HepG2 (cell line): ENCODE data around the gene FAM219A. TPM values are rescaled to one million over a fixed set of nuclear protein-coding genes. Genes with fewer than 3 reads are reported as not detected.

ENCODE experiments used
- ATAC-seq: fragments of 200-7000 bp; cut with Tn5 transposase; 3 replicates; pipeline ENCODE4 v1.9.1; 2020; ENCODE audit warnings: mild to moderate bottlenecking, moderate library complexity
- BruUV-seq: library from RNA; stranded (reverse); fragments of 400-500 nt; replicated peaks from 2 replicates; lab custom pipeline; 2021; lab: Mats Ljungman, UMichigan
- CTCF ChIA-PET: fragments of 300-600 bp; formaldehyde crosslinking; extraction: SDS; loops from one replicate; lab custom pipeline; 2021; ENCODE audit warnings: low total read pairs, inconsistent platforms, low intra/inter-chr PET ratio; lab: Yijun Ruan, JAX
- POLR2A ChIA-PET: fragments of 350-600 bp; sonication (Branson Sonifier 250); formaldehyde crosslinking; loops from one replicate; lab custom pipeline; 2020; ENCODE audit warnings: antibody characterized with exemption, inconsistent platforms; lab: Yijun Ruan, JAX
- DNase-seq: peaks from one replicate; pipeline ENCODE4 v3.0.0-alpha.2; 2015; ENCODE audit warnings: low spot score
- FAIRE-seq: peaks from 3 replicates; lab custom pipeline; 2011; peaks lifted over from hg19 to GRCh38; lab: Jason Lieb, UNC
- H2AFZ ChIP-seq: one replicate; pipeline ENCODE4 v1.6.1; 2011; ENCODE audit warnings: low read length, inconsistent platforms
- H3K27ac ChIP-seq: fragments of 300-600 bp; 3 replicates; pipeline ENCODE4 v1.8.0; 2011; ENCODE audit warnings: mixed run types, mild to moderate bottlenecking, mixed read lengths, low read length, inconsistent platforms; ENCODE audit not compliant: insufficient read depth; ENCODE audit errors: extremely low read length
- H3K27me3 ChIP-seq, 2 experiments: fragments of 200-600 bp in 1 of 2; 2 replicates in 1 of 2; 3 replicates in 1 of 2; pipeline versions ENCODE4 v1.6.0 to v1.8.0; 2011; ENCODE audit warnings: low read length in 2 of 2, mild to moderate bottlenecking in 2 of 2, moderate library complexity in 2 of 2, inconsistent platforms in 1 of 2; ENCODE audit not compliant: insufficient read depth in 2 of 2, control insufficient read depth in 1 of 2
- H3K36me3 ChIP-seq, 2 experiments: fragments of 200-600 bp in 1 of 2; replicated peaks in 1 of 2; 2 replicates in 1 of 2; 3 replicates in 1 of 2; pipeline versions ENCODE4 v1.5.1 to v1.8.0; 2011; ENCODE audit warnings: low read length in 2 of 2, inconsistent platforms in 1 of 2; ENCODE audit not compliant: insufficient read depth in 2 of 2, control insufficient read depth in 1 of 2
- H3K4me1 ChIP-seq: 2 replicates; pipeline ENCODE4 v1.5.1; 2012; ENCODE audit warnings: low read length, inconsistent platforms; ENCODE audit not compliant: insufficient read depth
- H3K4me2 ChIP-seq: 2 replicates; pipeline ENCODE4 v1.6.0; 2011; ENCODE audit warnings: low read depth, low read length, inconsistent platforms
- H3K4me3 ChIP-seq, 3 experiments: fragments of 200-600 bp in 1 of 3; sonication (generic), shearing (Covaris generic) in 1 of 3; replicated peaks in 1 of 3; 2 replicates each; pipeline ENCODE4 v1.5.1; 2011 to 2016; ENCODE audit warnings: low read length in 3 of 3, inconsistent platforms in 2 of 3, low read depth in 2 of 3, mild to moderate bottlenecking in 2 of 3, control low read depth in 1 of 3, mixed read lengths in 1 of 3; ENCODE audit not compliant: insufficient read depth in 1 of 3
- H3K79me2 ChIP-seq: one replicate; pipeline ENCODE4 v1.6.1; 2011; ENCODE audit warnings: low read length, inconsistent platforms; ENCODE audit not compliant: insufficient read depth
- H3K9ac ChIP-seq: 2 replicates; pipeline ENCODE4 v1.6.0; 2011; ENCODE audit warnings: mild to moderate bottlenecking, low read depth, low read length, inconsistent platforms; ENCODE audit not compliant: insufficient read depth
- H3K9me3 ChIP-seq: 2 replicates; pipeline ENCODE4 v1.5.1; 2012; ENCODE audit warnings: mild to moderate bottlenecking, low read length
- H4K20me1 ChIP-seq: 2 replicates; pipeline ENCODE4 v1.6.0; 2011; ENCODE audit warnings: inconsistent platforms, mild to moderate bottlenecking, low read length, moderate library complexity; ENCODE audit not compliant: insufficient read depth
- MAFF ChIP-seq: IDR thresholded peaks from 2 replicates; pipeline ENCODE4 v1.6.1; 2011; ENCODE audit warnings: low read depth, low read length, improper control_type of control experiment
- MED13 ChIP-seq: sonication (generic); formaldehyde crosslinking; IDR thresholded peaks from 2 replicates; pipeline ENCODE4 v1.5.0; 2020; ENCODE audit warnings: missing genetic modification reagents
- SETDB1 ChIP-seq: sonication (generic); formaldehyde crosslinking; IDR thresholded peaks from 2 replicates; pipeline ENCODE4 v1.5.1; 2020; ENCODE audit warnings: missing genetic modification reagents, mild to moderate bottlenecking, borderline replicate concordance
- STAG1 ChIP-seq: sonication (generic); formaldehyde crosslinking; IDR thresholded peaks from 2 replicates; pipeline ENCODE4 v1.4.0; 2020; ENCODE audit warnings: missing genetic modification reagents
- ZNF713 ChIP-seq: sonication (generic); formaldehyde crosslinking; IDR thresholded peaks from 2 replicates; pipeline ENCODE4 v1.4.0; 2020; ENCODE audit warnings: mild to moderate bottlenecking, missing genetic modification reagents
- WGBS: methylation state at CpG from one replicate; pipeline ENCODE4 v1.1.6; 2017; ENCODE audit warnings: low lambda C conversion rate; 5-methylcytosine and 5-hydroxymethylcytosine counted together
- in situ Hi-C: cut with HindIII; loops from 2 replicates; pipeline ENCODE4 v1.10.0; 2017; ENCODE audit warnings: low pct_unique_long_range_greater_than_20kb; ENCODE audit not compliant: extremely low pct_ligation_motif_present
- intact Hi-C: fragments of 100-400 bp; cut with micrococcal nuclease; formaldehyde crosslinking; loops from one replicate; pipeline ENCODE4 v1.10.0; 2022; ENCODE audit not compliant: unreplicated experiment
- polyA plus RNA-seq, 8 experiments: library from polyadenylated mRNA; depleted of rRNA in 3 of 8; stranded (reverse) in 7 of 8; unstranded in 1 of 8; fragments of >200 nt; fragmentation: Illumina TruSeq in 4 of 8; extraction: Trizol in 4 of 8; gene quantifications; 2 replicates each; pipeline versions ENCODE4 v1.2.1 to v1.2.3, GENCODE V29; 2011 to 2016; ENCODE audit warnings: low read depth in 4 of 8, missing spikeins in 1 of 8, mixed read lengths in 1 of 8; ENCODE audit not compliant: insufficient read depth in 1 of 8
- total RNA-seq, 5 experiments: library from RNA; depleted of rRNA; stranded (reverse); fragments of >200 nt; fragmentation: Illumina TruSeq; extraction: Trizol; gene quantifications; 2 replicates each; pipeline ENCODE4 v1.2.3, GENCODE V29; 2016; ENCODE audit warnings: low read depth in 1 of 5
- TF ChIP-seq, protein P1 (sequence below): sonication (generic); formaldehyde crosslinking; IDR thresholded peaks from 2 replicates; pipeline ENCODE4 v1.5.1; 2020; ENCODE audit warnings: missing genetic modification reagents, mild to moderate bottlenecking, borderline replicate concordance
- TF ChIP-seq, protein P2 (sequence below): sonication (generic); formaldehyde crosslinking; IDR thresholded peaks from 2 replicates; pipeline ENCODE4 v1.8.0; 2022; ENCODE audit warnings: mild to moderate bottlenecking, missing genetic modification reagents, moderate library complexity

Gene FAM219A
- total and polyA plus RNA-seq, 2 of the 13 experiments (the other 11 are each of a cell fraction or from before 2014, with no cell fraction given): 3.9 to 6.4 TPM

DNA sequence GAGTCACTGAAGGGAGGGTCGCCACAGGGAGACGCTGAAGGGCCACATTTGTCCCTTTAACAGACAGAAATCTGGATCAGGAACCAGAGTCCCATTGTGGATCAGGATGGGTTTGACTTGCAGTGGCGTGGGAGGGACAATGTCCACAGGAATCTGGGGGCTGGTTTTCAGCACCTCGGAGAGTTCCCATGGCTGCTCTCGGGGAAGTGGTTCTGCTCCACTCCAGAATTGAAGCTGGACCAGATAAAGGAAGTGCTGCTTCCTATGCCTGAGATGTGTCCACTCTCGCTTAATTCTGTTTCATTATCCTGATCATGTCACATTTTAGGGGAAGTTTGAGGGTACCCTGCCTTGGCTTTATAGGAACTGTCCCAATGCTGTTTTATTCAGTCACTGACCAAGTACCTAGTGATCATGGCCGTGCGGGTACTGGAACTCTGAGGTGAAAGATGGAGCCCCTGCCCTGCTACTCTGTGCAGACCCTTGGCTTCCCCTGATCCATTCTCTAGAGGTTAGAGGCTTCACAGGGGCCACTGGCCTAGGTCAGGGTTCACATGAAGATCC, 35.7 kb upstream of the FAM219A start (continued):
- TF ChIP-seq, protein P1, sequence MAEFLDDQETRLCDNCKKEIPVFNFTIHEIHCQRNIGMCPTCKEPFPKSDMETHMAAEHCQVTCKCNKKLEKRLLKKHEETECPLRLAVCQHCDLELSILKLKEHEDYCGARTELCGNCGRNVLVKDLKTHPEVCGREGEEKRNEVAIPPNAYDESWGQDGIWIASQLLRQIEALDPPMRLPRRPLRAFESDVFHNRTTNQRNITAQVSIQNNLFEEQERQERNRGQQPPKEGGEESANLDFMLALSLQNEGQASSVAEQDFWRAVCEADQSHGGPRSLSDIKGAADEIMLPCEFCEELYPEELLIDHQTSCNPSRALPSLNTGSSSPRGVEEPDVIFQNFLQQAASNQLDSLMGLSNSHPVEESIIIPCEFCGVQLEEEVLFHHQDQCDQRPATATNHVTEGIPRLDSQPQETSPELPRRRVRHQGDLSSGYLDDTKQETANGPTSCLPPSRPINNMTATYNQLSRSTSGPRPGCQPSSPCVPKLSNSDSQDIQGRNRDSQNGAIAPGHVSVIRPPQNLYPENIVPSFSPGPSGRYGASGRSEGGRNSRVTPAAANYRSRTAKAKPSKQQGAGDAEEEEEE (CRISPR knock-in tag): no peak
- TF ChIP-seq SETDB1 (CRISPR knock-in tag): no peak
- TF ChIP-seq, protein P2, sequence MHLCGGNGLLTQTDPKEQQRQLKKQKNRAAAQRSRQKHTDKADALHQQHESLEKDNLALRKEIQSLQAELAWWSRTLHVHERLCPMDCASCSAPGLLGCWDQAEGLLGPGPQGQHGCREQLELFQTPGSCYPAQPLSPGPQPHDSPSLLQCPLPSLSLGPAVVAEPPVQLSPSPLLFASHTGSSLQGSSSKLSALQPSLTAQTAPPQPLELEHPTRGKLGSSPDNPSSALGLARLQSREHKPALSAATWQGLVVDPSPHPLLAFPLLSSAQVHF (CRISPR knock-in tag): no peak
- TF ChIP-seq MED13 (CRISPR knock-in tag): no peak
- TF ChIP-seq ZNF713: no peak

DNA sequence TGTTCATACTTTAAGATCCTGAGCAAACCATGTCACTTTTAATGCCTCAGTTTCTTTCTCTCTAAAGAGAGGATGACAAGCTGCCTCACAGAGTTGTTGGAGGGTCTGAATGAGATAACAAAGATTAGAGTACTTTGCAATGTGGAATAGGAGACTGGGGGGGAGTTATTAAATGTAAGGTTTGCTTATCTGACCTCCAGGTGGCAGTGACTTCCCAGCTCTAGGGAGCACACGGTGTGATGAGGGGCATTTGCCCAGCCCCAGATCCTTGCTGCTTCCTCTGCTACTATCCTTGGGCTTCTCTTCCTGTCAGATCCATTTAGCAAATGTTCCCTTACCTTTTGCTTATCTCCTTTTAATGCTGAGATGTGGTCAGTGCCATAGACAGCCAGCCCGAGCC, 33.7 kb upstream of the FAM219A start:
- in situ Hi-C loops: no loop called here

More for the DNA sequence above, 33.7 kb upstream of the FAM219A start:
- ChIA-PET POLR2A (no interaction called here), CTCF (no interaction called here)
- Histone ChIP-seq H3K36me3 (no peaks in the 10 kb centered on the region), H3K4me3 (no peak overlapping the region), H3K4me2 (no peak overlapping the region), H3K4me1 (no peaks in the 10 kb centered on the region), H3K27ac (no peak overlapping the region), H3K27me3 (peaks cover 0 to 7% of the 10 kb centered on the region in 2 experiments; a peak in 1 of 5 replicates), H3K79me2 (no peaks in the 10 kb centered on the region), H4K20me1 (no peaks in the 10 kb centered on the region), H2AFZ (no peak overlapping the region), H3K9ac (no peak overlapping the region), H3K9me3 (no peaks in the 10 kb centered on the region)
- ATAC-seq (no peak), FAIRE-seq (no peak), DNase-seq (no peak)
- WGBS: 6% methylated on average over 2 of the region's 2 CpGs
- no TSS peak for BruUV-seq
- peak; percentile 21; the same call in 1 of the 2 replicates for TF ChIP-seq STAG1
- TF ChIP-seq MAFF: no peak
- intact Hi-C loops: no loop called here
